ENCODE results near the gene ACRBP. TPM values are rescaled to one million over a fixed set of nuclear protein-coding genes. Genes with fewer than 3 reads are reported as not detected.

Gene ACRBP
- total and polyA plus RNA-seq, 2 donors (not counting 1 experiment from before 2014, with no cell fraction given), result 10.7 to 12.3 TPM

GRCh38 chr12:6635856-6636531, 11.2 kb downstream of the ACRBP start, which contains the start of gene LPAR5:
LPAR5 (minus strand) TSS chr12:6635959; CDS start chr12:6621248, 14,711 bp downstream.
- Mint-ChIP-seq H3K9me3 (ENCODE audit: insufficient read depth) (no peaks in the 10 kb centered on the region), H3K4me3 (peak within 1 kb of the TSS; percentile 97), H3K27ac (peak within 1 kb of the TSS; percentile 99), H3K27me3 (no peaks in the 10 kb centered on the region), H3K4me1 (peaks cover 81% of the 10 kb centered on the region)
- ATAC-seq (ENCODE audit: low read depth) (peak; percentile 75), DNase-seq (peak; percentile 75)
- Histone ChIP-seq H3K36me3 (replicated peaks in 1 of 2; ENCODE audit: control extremely low read depth in 1 of 2, control insufficient read depth in 1 of 2, extremely low read depth in 1 of 2, insufficient read depth in 2 of 2, low read length in 1 of 2) (peaks cover 0 to 10% of the 10 kb centered on the region in 2 experiments), H3K9ac (ENCODE audit: low read length) (peak within 1 kb of the TSS; percentile 83), H2AFZ (ENCODE audit: insufficient read depth, low read depth, low read length, poor library complexity, severe bottlenecking) (peak within 1 kb of the TSS; percentile 68), H3K4me3 (ENCODE audit: control extremely low read depth in 1 of 5, extremely low read depth in 1 of 5, insufficient read depth in 1 of 5, low read depth in 2 of 5, low read length in 4 of 5) (peak within 1 kb of the TSS; percentile 36 to 91 (median 71)), H3K9me3 (ENCODE audit: control extremely low read depth in 1 of 3, control insufficient read depth in 2 of 3, insufficient read depth in 1 of 3, low read length in 2 of 3) (no peaks in the 10 kb centered on the region), H3K27ac (ENCODE audit: low read length in 2 of 2) (peak within 1 kb of the TSS; percentile 86 to 91), H3K4me1 (ENCODE audit: control insufficient read depth in 2 of 2, insufficient read depth in 2 of 2, low read length in 2 of 2) (peaks cover 73 to 89% of the 10 kb centered on the region in 2 donors), H3K27me3 (replicated peaks in 1 of 4; ENCODE audit: control extremely low read depth in 1 of 4, control insufficient read depth in 3 of 4, insufficient read depth in 4 of 4, low read length in 3 of 4) (no peaks in the 10 kb centered on the region), H4K20me1 (ENCODE audit: control insufficient read depth, insufficient read depth, low read length, poor library complexity, severe bottlenecking) (no peaks in the 10 kb centered on the region), H3K79me2 (ENCODE audit: control insufficient read depth, insufficient read depth, low read length) (peaks cover 98% of the 10 kb centered on the region), H3K4me2 (replicated peaks; ENCODE audit: low read depth, low read length, poor library complexity, severe bottlenecking) (peak within 1 kb of the TSS; percentile 94)
- WGBS (ENCODE audit: insufficient coverage), result 5% methylated on average over 16 of the region's 18 CpGs
- ChIA-PET CTCF (interaction anchor here (0.6 to 5.9 kb wide), 14 partner anchors 8 to 172 kb away, joined by 3 to 58 read pairs (median 4); partner anchors contain the start of genes ACRBP, MLF2, NOP2 and ZNF384), POLR2A (interaction anchor here (0.7 to 2.7 kb wide), 16 partner anchors 9 to 89 kb away, joined by 3 to 25 read pairs (median 6); partner anchors contain the start of genes ACRBP, NOP2 and ZNF384)
- intact Hi-C loops (cut with micrococcal nuclease), result loop anchor here (1.0 to 10.0 kb wide), 7 partner anchors 8 to 309 kb away; partner anchors contain the start of genes C12orf57, ING4 and RNU7-1
- no peak for TF ChIP-seq CTCF (IDR thresholded peaks at IDR 0.05)
- TF ChIP-seq EZH2 (IDR thresholded peaks at IDR 0.05; ENCODE audit: borderline replicate concordance, insufficient read depth, low read depth, low read length, poor library complexity, severe bottlenecking), result no peak

Measured in B cell (primary cell).